Epithelial cell of proximal tubule (primary cell): ENCODE data around the gene GRIN3A. TPM values are rescaled to one million over a fixed set of nuclear protein-coding genes. Genes with fewer than 3 reads are reported as not detected.

Source experiments
- DNase-seq: peaks from one replicate; pipeline ENCODE4 v3.0.0-alpha.2; 2011; ENCODE audit warnings: low read depth
- H3K4me3 ChIP-seq: 2 replicates; pipeline ENCODE4 v1.5.1; 2011; ENCODE audit warnings: low read depth, mild to moderate bottlenecking, low read length
- CTCF ChIP-seq: conservative IDR thresholded peaks from 2 replicates; pipeline ENCODE4 v1.5.1; 2012; ENCODE audit warnings: low read depth, mild to moderate bottlenecking, low read length
- total RNA-seq: library from RNA; depleted of rRNA; stranded (reverse); fragments of >200 nt; gene quantifications from 2 replicates; pipeline ENCODE4 v1.2.3, GENCODE V29; 2015

The GRIN3A gene
- total RNA-seq, 1 donor from 2014 or later, result not detected

DNA sequence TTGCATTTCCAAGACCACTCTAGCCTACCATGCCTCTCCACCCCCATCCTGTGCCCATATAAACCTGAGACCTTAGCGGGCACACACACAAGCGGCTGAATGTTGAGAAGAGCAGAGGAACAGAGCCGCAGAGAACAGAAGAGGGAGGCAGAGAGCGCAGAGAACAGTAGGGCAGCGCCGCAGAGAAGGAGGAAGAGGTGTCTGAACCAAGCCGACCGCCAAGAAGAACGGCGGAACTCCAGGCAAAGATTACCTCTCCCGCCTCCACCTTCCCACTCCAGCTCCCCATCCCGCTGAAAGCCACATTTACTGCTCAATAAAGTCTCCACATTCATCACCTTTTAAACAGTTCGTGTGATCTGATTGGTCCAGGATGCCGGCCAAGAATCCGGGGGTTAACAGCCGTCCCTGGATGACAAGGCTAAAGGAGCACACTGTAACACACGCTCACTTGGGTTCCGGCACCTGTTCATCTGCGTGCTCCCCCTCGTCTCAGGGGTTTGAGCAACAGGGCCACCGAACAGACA, 33.2 kb downstream of the GRIN3A start:
- peak overlapping the region; percentile 51 for H3K4me3 ChIP-seq
- peak; percentile 51 for TF ChIP-seq CTCF
- no peak for DNase-seq

- no peak for TF ChIP-seq CTCF
- no peak for DNase-seq
- no peak overlapping the region for H3K4me3 ChIP-seq
Observed at GRCh38 chr9:101702257-101702656, 36.2 kb downstream of the GRIN3A start.

GRCh38 chr9:101693546-101694336, 44.7 kb downstream of the GRIN3A start:
- no peak overlapping the region for H3K4me3 ChIP-seq
- no peak for TF ChIP-seq CTCF

GRCh38 chr9:101691657-101692056, 46.8 kb downstream of the GRIN3A start:
- no peak overlapping the region for H3K4me3 ChIP-seq
- DNase-seq, result no peak
- TF ChIP-seq CTCF, result no peak

More at GRCh38 chr9:101693546-101694336, 44.7 kb downstream of the GRIN3A start:
- DNase-seq, result no peak

GRCh38 chr9:101689039-101689438, 49.4 kb downstream of the GRIN3A start:
- no peak overlapping the region for H3K4me3 ChIP-seq
- TF ChIP-seq CTCF, result no peak
- no peak for DNase-seq

DNA sequence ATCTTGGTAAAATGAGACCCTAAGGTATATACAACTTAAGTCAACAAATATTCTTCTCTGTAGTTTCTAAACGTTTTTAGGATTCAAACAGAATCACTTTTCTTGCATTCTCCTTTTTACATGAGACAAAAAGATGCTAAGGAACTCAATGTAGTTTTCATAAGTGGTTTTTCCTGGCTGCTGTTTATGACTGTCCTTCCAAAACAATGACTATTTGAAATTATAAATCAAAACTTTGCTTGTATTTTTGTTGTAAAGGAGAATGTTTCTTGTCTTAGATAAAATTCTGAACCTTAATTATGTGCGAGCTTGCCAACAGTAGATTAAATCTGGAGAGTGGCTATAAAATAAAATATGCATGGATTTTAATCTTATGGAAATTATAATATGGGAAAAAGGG, 53.8 kb downstream of the GRIN3A start:
- DNase-seq, result no peak
- H3K4me3 ChIP-seq, result no peak overlapping the region
- TF ChIP-seq CTCF, result no peak

DNA sequence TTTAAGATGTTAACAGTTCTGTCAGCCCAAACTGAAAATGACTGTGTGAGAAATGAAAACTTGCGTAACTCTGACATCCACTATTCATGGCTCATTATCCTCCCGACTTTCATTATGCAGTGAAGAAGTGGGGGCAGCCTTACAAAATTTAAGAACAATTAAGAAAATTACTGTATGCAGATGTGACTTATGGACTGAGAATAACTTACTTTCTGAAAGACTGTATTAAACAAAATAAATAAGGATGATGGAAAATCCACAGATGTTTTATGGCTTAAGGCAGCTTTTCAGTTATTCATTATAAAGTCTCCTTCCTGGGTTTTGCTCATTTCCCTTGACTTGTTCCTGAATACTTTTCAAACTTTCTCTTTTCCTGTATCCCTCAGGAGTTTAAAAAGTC, 55.2 kb downstream of the GRIN3A start:
- TF ChIP-seq CTCF, result no peak
- no peak for DNase-seq
- no peak overlapping the region for H3K4me3 ChIP-seq
